Renal cortical epithelial cell (primary cell): ENCODE measurements around the gene RBM3. TPM values are rescaled to one million over a fixed set of nuclear protein-coding genes. Genes with fewer than 3 reads are reported as not detected.

Experiments
- DNase-seq: peaks from one replicate; pipeline ENCODE4 v3.0.0-alpha.2; 2011; ENCODE audit warnings: low read depth
- total RNA-seq: library from RNA; depleted of rRNA; stranded (reverse); fragments of >200 nt; gene quantifications from 2 replicates; pipeline ENCODE4 v1.2.3, GENCODE V29; 2014

Gene RBM3
- total RNA-seq, 1 donor from 2014 or later: 41.2 TPM

- DNase-seq: no peak
These were observed 4.4 kb downstream of the RBM3 start for GRCh38 chrX:48578661-48579128.

GRCh38 chrX:48579259-48579658, 5.0 kb downstream of the RBM3 start:
- no peak for DNase-seq

- DNase-seq: no peak
These were observed 6.4 kb downstream of the RBM3 start for GRCh38 chrX:48580662-48581061.

- DNase-seq: no peak
These were observed 10.4 kb downstream of the RBM3 start for GRCh38 chrX:48584698-48585097.

- DNase-seq: no peak
These were observed 15.3 kb downstream of the RBM3 start for GRCh38 chrX:48589482-48590162.

GRCh38 chrX:48590203-48591103, 16.2 kb downstream of the RBM3 start:
- no peak for DNase-seq

GRCh38 chrX:48591255-48591791, 17.0 kb downstream of the RBM3 start:
- DNase-seq: peak; percentile 88

- no peak for DNase-seq
These were observed 18.7 kb downstream of the RBM3 start for GRCh38 chrX:48592971-48593370.

GRCh38 chrX:48595929-48596328, 21.6 kb downstream of the RBM3 start:
- DNase-seq: no peak

GRCh38 chrX:48597353-48598264, 23.3 kb downstream of the RBM3 start, which contains the start of gene WDR13:
Gene WDR13, plus strand, starts transcription at chrX:48597492. Its CDS starts 505 bp downstream, at chrX:48597997.
- DNase-seq: peak; percentile 89

- DNase-seq: no peak
These were observed 24.3 kb downstream of the RBM3 start for GRCh38 chrX:48598614-48599013.

GRCh38 chrX:48599341-48599740, 25.1 kb downstream of the RBM3 start:
- no peak for DNase-seq

GRCh38 chrX:48600226-48600625, 25.9 kb downstream of the RBM3 start:
- no peak for DNase-seq

GRCh38 chrX:48601741-48602394, 27.6 kb downstream of the RBM3 start:
- DNase-seq: no peak

- DNase-seq: no peak
These were observed 30.4 kb downstream of the RBM3 start for GRCh38 chrX:48604701-48605100.

- DNase-seq: no peak
These were observed 31.8 kb downstream of the RBM3 start for GRCh38 chrX:48606091-48606490.

- DNase-seq: no peak
These were observed 37.4 kb downstream of the RBM3 start for GRCh38 chrX:48611703-48612102.

GRCh38 chrX:48613502-48614160, 39.3 kb downstream of the RBM3 start:
- no peak for DNase-seq

- no peak for DNase-seq
These were observed 42.3 kb downstream of the RBM3 start for GRCh38 chrX:48616576-48616975.

GRCh38 chrX:48617542-48618340, 43.5 kb downstream of the RBM3 start:
- no peak for DNase-seq
